GM18499 (cell line): ENCODE results near the gene ZNF585A.
"Not testable (repeated sequence)": the region's sequence is repeated elsewhere in the genome, so short reads cannot be mapped to it uniquely, and the experiment has no call there.

ENCODE experiments used
- ATAC-seq: cut with Tn5 transposase; IDR thresholded peaks from one replicate; pipeline ENCODE4 v1.9.1; 2021; ENCODE audit warnings: moderate number of reproducible peaks; ENCODE audit not compliant: insufficient read depth, unreplicated experiment

Gene ZNF585A

GRCh38 chr19:37172368-37173366 lies at the start of gene ZNF585A:
Gene ZNF585A (minus strand): TSS chr19:37172695. CDS start chr19:37169910, 2,785 bp downstream.
- ATAC-seq = peak; percentile 88

GRCh38 chr19:37221136-37221535 lies 48.6 kb upstream of the ZNF585A start:
- ATAC-seq = no peak

- ATAC-seq = no peak
Observed at GRCh38 chr19:37220383-37220782, 47.9 kb upstream of the ZNF585A start.

- ATAC-seq = no peak
Observed at GRCh38 chr19:37218592-37218935, 46.1 kb upstream of the ZNF585A start.

GRCh38 chr19:37217775-37218591 lies 45.5 kb upstream of the ZNF585A start, which contains the start of gene ZNF383:
Gene ZNF383 (plus strand): TSS chr19:37218214. CDS start chr19:37230454, 12,240 bp downstream.
- ATAC-seq = peak; percentile 63

GRCh38 chr19:37217480-37217774 lies 44.9 kb upstream of the ZNF585A start:
- no peak for ATAC-seq

GRCh38 chr19:37197768-37198167 lies 25.3 kb upstream of the ZNF585A start:
- no peak for ATAC-seq

- ATAC-seq = not testable (repeated sequence)
Observed at GRCh38 chr19:37197115-37197514, 24.6 kb upstream of the ZNF585A start.

- ATAC-seq = not testable (repeated sequence)
Observed at GRCh38 chr19:37195248-37195647, 22.8 kb upstream of the ZNF585A start.

- not testable (repeated sequence) for ATAC-seq
Observed at GRCh38 chr19:37186071-37186470, 13.6 kb upstream of the ZNF585A start.

- ATAC-seq = no peak
Observed at GRCh38 chr19:37165635-37166034, 6.9 kb downstream of the ZNF585A start.

- ATAC-seq = no peak
Observed at GRCh38 chr19:37160153-37160552, 12.3 kb downstream of the ZNF585A start.

GRCh38 chr19:37148214-37148613 lies 24.3 kb downstream of the ZNF585A start:
- ATAC-seq = no peak

GRCh38 chr19:37136111-37136510 lies 36.4 kb downstream of the ZNF585A start:
- ATAC-seq = no peak

GRCh38 chr19:37128821-37129177 lies 43.7 kb downstream of the ZNF585A start:
- no peak for ATAC-seq

GRCh38 chr19:37127999-37128820 lies 44.3 kb downstream of the ZNF585A start:
- ATAC-seq = no peak

GRCh38 chr19:37122093-37122492 lies 50.4 kb downstream of the ZNF585A start:
- ATAC-seq = not testable (repeated sequence)

GRCh38 chr19:37114001-37114400 lies 58.5 kb downstream of the ZNF585A start:
- no peak for ATAC-seq

GRCh38 chr19:37111753-37112152 lies 60.7 kb downstream of the ZNF585A start:
- not testable (repeated sequence) for ATAC-seq

- ATAC-seq = not testable (repeated sequence)
Observed at GRCh38 chr19:37104135-37104534, 68.4 kb downstream of the ZNF585A start.
